ENCODE data around the gene GHSR. TPM values are rescaled to one million over a fixed set of nuclear protein-coding genes. Genes with fewer than 3 reads are reported as not detected.

The GHSR gene, protein sequence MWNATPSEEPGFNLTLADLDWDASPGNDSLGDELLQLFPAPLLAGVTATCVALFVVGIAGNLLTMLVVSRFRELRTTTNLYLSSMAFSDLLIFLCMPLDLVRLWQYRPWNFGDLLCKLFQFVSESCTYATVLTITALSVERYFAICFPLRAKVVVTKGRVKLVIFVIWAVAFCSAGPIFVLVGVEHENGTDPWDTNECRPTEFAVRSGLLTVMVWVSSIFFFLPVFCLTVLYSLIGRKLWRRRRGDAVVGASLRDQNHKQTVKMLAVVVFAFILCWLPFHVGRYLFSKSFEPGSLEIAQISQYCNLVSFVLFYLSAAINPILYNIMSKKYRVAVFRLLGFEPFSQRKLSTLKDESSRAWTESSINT
- total RNA-seq (2022; extraction: Qiagen RNA extraction), result not detected in 5 replicates

DNA sequence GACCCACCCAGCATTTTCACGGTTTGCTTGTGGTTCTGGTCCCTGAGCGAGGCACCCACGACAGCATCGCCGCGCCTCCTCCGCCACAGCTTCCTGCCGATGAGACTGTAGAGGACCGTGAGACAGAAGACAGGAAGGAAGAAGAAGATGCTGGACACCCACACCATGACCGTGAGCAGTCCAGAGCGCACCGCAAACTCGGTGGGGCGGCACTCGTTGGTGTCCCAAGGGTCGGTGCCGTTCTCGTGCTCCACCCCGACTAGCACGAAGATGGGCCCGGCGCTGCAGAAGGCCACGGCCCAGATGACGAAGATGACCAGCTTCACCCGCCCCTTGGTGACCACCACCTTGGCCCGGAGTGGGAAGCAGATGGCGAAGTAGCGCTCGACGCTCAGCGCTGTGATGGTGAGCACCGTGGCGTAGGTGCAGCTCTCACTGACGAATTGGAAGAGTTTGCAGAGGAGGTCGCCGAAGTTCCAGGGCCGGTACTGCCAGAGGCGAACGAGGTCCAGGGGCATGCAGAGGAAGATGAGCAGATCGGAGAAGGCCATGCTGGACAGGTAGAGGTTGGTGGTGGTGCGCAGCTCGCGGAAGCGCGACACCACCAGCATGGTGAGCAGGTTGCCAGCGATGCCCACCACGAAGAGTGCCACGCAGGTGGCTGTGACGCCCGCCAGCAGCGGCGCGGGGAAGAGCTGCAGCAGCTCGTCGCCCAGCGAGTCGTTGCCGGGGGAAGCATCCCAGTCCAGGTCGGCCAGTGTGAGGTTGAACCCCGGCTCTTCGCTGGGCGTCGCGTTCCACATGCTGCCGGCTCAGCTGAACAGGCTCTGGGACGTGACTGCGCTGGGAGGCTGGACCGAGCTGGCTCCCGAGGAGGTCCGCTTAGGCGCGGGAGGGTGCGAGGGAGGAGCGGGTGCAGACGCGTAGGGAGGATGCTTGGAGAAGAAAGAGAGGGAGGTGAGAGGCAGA is at the start of gene GHSR:
Gene GHSR, minus strand, starts transcription at position 846 of the 969 bp plus-strand sequence. Its CDS starts 43 bp downstream, at position 803.

Other genes starting within 250 kb of the GHSR start
- 0.06 to 0.12 TPM (median 0.08 TPM) in 3 of 5 replicates, not detected in the others for gene TNFSF10, start 75.0 kb upstream of the GHSR start, total RNA-seq (2022; extraction: Qiagen RNA extraction)

All from A549 treated with Hydrocortisone at 1 μM for 4 hours (cell line).